HG03103 (cell line): ENCODE results near the gene UBA1.

ENCODE experiments used
- ATAC-seq: cut with Tn5 transposase; IDR thresholded peaks from one replicate; pipeline ENCODE4 v1.9.1; 2021; ENCODE audit warnings: low read depth; ENCODE audit not compliant: unreplicated experiment

Gene UBA1

DNA sequence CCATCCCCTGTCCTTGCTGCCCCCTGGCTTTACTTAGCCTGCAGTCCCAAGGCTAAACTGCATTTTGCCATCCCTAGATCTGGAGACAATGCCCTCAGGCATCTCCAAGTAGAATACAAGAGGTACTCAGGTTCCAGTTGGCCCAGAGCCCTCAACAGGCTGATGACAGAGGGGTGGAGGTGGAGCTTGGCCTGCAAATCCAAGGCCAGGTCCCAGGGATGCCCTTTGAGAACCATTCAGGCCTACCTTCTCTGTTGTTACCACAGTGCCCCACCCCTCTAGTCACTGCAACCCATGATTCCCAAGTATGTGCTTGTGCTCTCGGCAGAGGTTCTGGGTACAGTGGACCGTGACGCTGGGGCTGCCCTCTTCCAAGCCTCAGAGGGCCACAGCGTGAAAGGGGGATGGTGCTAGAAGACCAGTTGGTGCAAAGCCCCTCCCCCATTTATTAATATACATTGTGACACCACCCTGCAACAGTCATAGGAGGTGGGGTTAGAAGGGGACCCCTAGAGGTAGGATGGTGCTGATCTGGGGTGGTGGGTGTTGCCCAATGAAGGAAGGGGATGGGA, 6.4 kb upstream of the UBA1 start:
- ATAC-seq = no peak

DNA sequence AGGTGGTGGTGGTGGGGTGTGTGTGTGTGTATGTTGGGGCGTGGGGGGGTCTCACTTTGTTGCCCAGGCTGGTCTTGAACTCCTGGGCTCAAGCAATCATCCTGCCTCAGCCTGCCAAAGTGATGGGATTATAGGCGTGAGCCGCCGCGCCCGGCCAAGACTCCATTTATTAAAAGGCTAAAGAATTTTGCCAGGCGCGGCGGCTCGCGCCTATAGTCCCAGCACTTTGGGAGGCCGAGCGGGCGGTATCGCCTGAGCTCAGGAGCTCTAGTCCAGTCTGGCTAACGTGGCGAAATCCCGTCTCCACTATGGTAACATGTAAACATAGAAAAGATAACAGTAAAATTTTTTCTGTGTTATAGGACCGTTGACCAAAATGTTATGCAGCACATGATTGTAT, 3.7 kb upstream of the UBA1 start:
- ATAC-seq = no peak

DNA sequence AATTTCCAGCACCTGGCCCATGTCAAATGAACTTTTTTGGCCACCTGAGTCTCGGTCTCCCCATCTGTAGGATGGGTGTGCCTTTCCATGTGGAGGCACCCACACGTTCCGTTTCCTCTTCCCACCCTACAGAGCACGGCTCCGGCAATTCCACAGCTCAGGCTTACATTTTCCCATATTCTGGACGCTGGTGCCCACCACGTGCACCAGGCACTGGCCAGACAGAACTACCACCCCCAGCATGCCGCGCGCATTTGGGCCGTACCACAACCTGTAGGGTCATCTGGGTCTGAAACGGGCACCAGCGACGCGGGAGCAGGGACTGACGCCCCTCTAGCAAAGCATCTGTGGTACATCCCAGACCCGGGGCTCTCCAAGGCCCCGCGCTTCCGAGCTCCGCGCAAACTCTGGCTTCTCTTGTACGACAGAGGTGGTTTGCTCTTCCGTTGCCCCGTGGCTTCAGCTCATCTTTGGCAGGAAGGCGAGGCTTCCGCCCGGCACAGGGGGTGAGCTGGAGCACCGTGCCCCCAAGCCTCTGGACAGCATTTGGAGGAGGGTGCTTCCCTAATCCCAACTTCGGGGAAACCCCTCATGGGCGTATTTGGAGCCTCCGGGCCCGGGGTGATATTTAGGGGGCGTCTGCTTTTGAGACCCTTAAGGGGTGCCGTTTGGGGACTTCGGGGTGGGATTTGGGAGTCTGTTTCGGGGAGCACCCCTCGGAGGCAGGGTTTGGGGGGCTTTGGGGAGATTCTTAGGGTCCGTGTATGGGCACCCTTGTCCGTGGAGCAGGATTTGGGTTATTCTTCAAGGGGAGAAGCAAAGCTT, 3.0 kb upstream of the UBA1 start:
- ATAC-seq = peak; percentile 56

DNA sequence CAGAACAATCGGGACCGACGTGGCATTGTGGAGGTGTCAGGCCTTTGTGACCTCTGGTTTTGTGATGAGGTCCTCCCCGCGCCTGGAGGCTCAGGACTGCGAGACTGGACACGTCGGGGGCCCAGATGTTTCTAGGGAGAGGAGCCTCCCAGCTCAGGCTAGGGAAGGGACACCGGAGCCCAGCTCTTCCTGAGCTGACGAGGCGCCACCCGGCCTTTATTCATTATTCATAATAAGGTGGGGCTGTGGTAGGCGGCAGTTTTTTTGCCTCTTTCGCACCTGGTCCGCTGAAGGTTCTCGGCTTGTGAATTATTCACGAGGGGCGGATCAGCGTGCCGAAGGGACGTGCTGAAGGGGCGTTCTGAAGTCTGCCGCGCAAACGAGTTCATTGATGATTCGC, 2.3 kb upstream of the UBA1 start:
- no peak for ATAC-seq

DNA sequence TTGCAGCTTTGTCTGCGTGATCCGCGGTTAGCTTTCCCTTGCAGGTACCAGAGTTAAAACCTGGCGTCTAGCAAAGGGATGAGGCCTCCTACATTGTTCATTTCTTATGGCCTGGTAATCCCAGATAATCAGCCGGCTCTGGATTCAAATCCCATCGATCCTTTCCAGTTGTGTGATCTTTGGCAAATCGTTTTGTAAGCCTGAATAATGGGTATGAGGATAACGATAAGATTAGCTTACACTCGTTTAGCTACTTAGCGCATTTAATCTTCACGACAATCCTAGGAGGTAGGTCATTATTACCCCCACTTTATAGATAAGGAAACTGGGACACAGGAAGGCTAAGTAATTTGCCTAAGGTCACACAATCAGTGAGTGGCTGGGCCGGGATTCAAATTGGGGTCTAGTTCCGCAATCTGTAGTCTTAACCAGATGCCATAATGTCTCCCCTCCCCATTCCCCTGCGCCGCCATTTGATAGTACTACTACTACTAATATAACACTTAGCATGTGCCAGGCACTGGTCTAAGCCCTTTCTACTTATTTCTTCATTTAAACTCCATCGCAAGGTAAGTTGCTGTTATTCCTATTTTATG, 1.7 kb upstream of the UBA1 start:
- no peak for ATAC-seq

DNA sequence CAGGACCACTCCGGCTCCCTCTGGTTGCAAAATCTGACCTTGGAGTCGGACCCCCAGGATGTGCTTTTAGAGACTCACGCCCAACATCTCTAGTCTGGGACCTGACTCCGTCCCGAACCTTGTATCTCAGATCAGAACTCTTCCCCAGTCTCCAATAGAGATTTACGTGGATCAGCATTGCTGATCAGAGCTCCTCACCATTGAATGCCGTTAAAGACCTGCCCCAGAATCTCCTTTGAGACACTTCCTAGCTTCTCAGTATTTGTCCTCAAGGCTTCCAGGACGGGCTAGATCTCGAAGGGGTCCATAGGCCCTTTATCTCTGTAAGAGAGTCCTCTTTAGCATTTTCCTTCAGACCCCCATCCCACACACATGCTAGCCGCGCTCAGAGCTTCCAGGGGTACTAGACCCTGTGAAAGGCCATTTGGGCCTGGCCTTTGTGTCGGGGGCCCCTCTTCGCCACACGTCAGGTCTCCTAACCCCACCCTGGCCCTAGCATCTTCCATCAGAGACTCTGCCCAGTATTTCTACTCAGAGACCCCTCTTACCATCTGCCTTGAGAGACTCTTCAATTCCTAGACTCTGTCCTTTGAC, 662 bp downstream of the UBA1 start:
- no peak for ATAC-seq

DNA sequence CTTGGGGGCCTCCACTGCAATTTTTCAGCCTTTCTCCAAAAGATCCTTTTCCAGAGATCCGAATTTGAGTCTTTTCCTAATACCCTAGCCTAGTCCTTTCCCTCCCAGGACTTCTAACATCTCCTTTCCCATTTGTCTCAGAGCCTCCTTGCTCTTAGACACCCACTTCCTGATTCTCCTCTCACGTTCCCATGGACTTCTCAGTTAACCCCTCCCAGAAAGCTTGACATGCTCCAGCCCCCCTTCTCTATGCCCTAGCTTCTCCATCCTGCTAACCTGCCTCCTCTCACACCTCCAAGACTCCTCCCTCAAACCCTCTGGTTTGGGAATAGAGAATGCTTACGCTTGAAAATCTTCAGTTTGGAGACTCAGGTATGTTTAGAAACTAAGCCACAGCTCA, 2.5 kb downstream of the UBA1 start:
- no peak for ATAC-seq

DNA sequence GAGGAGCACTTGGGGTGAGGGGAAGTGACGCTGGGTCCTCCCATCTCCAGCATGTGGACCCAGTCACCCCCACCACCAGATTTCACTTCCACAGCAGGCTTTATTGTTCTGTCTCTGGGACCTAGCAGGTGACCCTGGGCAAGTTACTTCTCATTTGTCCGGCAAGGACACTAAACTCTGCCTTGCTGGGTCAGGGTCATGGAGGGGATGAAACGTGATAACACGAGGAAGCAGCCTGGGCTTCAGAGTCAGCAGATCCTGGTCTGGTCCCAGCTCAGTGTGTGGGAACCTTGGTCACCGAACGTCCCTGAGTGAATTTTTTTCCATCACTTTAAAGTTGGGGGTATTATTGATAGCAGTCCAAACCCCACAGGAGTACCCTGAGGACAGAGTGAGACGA, 3.9 kb downstream of the UBA1 start:
- no peak for ATAC-seq

DNA sequence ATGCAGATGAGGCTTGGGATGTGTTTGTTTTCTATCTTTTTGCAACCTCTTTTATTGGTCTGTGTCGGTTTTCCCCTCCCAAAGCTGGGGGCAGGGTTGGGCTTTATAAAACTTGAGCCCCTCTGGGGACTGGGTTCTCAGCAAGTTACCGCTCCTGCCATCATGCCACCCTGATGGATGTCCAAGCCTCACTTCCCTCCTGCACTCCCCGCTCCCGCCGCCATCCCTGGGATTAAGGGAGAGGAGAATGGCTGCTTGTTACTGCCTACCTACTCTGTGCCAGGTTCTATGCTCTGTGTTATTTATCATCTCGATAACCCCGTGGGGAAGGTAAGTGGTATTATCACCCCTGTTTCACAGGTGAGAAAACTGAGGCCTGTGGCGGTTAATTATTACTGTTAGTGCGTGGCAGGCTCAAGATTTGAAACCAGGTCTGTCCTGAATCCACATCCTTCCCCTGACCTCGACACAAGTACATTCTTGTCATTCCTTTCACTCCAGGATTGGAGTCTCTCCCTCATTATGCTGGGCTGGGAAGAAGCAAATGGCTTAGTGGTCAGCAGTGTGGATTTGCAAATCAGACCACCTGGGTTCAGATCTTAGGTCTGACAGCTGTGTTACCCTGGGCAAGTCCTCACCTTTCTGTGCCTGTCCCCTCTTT, 4.5 kb downstream of the UBA1 start:
- no peak for ATAC-seq

DNA sequence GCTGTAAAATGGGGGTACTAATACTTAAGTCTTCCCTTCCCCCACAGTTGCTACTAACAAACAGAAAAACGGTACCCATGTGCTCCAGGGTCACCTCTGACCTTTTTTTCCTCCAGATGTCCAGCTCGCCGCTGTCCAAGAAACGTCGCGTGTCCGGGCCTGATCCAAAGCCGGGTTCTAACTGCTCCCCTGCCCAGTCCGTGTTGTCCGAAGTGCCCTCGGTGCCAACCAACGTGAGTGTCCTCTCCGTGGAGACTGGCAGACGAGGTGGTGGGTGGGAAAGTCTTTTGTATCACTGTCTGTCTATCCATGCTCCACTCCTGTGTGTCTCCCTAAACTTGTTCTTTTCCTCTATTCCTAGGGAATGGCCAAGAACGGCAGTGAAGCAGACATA, 5.1 kb downstream of the UBA1 start:
- ATAC-seq = no peak

DNA sequence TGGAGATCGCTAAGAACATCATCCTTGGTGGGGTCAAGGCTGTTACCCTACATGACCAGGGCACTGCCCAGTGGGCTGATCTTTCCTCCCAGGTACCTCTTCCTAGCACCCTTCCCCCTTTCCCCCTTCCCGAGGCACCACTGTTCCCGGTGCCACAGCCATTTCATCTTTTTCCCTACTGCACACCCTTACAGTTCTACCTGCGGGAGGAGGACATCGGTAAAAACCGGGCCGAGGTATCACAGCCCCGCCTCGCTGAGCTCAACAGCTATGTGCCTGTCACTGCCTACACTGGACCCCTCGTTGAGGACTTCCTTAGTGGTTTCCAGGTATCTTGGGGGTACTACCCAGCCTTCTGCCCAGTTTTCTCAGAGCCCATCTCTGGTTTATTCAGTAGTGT, 5.7 kb downstream of the UBA1 start:
- ATAC-seq = no peak

DNA sequence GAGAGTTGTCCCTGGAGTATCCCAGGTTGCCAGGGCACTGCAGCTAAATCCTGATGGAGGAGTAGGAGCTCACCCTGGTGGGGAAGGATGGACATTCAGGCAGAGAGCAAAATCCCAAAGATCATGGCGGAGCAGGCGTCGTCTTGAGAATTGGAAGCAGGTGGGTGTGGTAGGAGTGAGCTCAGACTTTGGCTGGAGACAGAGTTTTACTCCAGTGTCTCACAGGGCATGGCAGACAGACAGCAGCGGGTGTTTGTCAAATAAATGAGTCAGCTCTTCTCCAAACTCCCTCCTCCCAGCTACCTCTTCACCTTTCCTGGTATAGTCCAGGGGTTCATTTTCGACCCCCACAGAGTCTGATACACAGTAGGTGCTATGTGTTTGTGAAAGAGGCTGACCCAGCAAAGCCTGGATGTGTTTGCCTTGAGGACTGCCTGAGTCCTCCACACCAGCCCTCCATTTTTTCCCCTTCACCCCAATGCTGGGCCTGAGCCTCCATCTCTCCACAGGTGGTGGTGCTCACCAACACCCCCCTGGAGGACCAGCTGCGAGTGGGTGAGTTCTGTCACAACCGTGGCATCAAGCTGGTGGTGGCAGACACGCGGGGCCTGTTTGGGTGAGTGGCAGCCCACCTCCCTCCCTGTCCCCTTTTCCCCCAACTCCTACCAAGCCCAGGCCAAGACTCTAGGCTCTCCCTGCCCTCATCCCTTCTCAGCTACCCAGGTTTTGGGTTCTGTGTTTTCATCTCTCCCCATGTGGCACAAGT, 6.9 kb downstream of the UBA1 start:
- ATAC-seq = no peak

DNA sequence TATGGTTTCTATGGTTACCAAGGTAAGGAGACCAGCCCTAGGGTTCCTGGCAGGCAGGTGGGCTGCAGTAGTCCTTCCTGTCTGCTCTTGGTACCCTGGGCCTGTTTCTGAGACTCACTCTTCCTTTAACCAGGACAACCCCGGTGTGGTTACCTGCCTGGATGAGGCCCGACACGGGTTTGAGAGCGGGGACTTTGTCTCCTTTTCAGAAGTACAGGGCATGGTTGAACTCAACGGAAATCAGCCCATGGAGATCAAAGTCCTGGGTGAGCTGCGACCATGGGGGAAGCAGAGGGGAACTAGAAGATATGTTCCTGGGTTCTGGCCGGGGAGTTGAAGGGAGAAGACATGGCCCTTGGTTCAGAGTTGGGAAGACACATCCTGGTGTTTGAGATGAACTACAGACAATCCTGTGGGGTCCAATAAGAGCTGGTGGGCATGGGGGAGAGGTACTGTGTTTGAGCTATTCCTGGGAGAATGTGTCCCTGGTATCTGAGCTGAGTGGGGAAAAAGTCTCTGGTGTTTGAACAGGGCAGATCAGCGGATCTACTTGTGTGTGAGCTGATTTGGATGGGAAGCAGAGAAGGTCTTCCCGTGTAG, 7.8 kb downstream of the UBA1 start:
- ATAC-seq = no peak

DNA sequence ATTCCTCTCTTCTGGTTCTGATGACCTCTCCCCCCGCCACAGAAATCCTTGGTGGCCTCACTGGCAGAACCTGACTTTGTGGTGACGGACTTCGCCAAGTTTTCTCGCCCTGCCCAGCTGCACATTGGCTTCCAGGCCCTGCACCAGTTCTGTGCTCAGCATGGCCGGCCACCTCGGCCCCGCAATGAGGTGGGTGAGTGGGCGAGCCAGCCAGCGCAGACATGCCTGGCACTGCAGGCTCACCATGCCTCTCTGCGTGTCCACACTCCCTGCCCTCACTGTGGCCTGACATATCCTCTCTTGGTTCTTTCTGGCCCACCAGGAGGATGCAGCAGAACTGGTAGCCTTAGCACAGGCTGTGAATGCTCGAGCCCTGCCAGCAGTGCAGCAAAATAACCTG, 8.7 kb downstream of the UBA1 start:
- ATAC-seq = no peak

DNA sequence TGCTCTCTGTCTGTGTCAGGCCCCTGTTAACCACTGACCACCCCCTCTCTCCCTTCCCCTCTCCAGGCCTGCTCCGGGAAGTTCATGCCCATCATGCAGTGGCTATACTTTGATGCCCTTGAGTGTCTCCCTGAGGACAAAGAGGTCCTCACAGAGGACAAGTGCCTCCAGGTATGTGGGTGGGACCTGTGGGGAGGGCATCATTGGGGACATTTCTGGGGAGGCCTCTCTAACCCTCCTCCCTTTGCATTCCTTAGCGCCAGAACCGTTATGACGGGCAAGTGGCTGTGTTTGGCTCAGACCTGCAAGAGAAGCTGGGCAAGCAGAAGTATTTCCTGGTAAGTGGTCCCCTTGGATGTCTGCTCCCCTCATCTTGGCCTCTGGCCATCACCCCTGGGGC, 9.2 kb downstream of the UBA1 start:
- ATAC-seq = no peak

DNA sequence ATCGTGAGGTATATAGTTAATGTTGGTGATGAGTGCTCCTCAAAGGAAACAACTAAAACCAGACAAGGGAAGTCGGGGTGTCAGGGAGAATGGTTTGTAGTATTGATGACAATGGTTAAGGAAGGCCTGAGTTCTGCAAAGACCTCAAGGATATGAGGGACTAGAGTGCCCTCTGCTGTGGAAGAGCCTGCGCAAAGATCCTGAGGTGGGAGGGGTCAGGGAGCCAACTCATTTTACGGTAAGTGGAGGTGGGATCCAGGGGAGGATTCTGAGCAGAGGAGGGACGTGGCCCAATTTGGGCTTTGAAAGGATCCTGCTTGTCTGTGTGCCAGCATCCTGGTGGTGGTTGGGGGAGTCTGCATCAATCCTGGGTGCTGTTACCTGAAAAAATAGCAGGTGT, 11.3 kb downstream of the UBA1 start:
- no peak for ATAC-seq

DNA sequence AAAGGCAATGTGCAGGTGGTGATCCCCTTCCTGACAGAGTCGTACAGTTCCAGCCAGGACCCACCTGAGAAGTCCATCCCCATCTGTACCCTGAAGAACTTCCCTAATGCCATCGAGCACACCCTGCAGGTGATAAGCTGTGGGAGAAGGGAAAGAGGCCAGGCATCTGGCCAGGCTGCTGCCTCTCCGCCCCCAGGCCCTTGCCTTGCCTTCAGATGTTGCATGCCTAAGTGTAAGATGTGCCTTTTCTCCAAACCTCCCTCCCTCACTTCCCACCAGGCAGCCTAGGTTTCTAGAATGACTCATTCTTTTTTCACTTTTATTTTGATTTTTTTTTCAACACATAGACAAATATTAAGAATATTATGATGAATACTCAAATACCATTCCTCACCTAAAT, 12.7 kb downstream of the UBA1 start:
- no peak for ATAC-seq

DNA sequence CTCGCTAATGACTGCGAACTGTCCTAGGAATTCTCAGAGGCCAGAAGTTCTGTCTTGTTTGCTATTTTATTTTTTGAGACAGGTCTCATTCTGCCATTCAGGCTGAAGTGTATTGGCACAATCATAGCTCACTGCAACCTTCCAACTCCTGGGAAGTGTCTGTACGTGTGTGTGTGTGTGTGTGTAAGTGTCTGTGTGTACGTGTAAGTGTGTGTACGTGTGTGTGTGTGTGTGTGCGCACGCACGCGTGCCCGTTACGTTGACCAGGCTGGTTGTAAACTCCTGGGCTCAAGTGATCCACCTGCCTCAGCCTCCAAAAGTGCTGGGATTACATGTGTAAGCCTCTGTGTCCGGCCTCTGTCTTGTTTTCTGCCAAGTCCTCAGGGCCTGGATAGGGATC, 14.5 kb downstream of the UBA1 start:
- ATAC-seq = no peak

DNA sequence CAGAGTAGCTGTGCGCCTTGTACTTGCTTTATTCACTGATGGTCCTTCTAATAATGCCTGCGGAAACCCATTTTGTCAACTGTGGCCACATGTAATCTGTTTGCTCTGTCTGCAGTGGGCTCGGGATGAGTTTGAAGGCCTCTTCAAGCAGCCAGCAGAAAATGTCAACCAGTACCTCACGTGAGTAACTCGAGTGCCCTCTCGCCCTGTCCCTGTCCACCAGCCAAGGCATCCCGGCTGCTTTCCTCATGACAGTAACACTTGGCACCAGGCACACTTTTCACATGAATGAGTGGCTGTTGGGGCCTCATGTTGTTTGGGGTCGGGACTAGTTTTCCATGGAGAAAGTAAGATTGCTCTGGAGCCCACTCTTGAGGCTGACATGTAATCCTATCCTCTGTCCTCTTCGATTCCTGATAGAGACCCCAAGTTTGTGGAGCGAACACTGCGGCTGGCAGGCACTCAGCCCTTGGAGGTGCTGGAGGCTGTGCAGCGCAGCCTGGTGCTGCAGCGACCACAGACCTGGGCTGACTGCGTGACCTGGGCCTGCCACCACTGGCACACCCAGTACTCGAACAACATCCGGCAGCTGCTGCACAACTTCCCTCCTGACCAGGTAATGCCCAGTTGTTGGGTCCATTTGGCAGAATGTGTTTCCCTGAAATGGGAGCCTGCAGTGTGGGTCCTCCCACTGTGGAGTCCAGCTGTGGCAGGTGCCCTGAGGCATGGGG, 16.0 kb downstream of the UBA1 start:
- no peak for ATAC-seq
